Measurements from ENCODE around the gene C3orf38. TPM values are rescaled to one million over a fixed set of nuclear protein-coding genes. Genes with fewer than 3 reads are reported as not detected.
A peak's percentile ranks its signal among the peaks of the same experiment; 100 is the strongest.

Gene C3orf38
- total and polyA plus RNA-seq, 9 of the 15 experiments (the other 6 are each of a cell fraction or from before 2014, with no cell fraction given): 8.7 to 22.1 (median 16.2) TPM

DNA sequence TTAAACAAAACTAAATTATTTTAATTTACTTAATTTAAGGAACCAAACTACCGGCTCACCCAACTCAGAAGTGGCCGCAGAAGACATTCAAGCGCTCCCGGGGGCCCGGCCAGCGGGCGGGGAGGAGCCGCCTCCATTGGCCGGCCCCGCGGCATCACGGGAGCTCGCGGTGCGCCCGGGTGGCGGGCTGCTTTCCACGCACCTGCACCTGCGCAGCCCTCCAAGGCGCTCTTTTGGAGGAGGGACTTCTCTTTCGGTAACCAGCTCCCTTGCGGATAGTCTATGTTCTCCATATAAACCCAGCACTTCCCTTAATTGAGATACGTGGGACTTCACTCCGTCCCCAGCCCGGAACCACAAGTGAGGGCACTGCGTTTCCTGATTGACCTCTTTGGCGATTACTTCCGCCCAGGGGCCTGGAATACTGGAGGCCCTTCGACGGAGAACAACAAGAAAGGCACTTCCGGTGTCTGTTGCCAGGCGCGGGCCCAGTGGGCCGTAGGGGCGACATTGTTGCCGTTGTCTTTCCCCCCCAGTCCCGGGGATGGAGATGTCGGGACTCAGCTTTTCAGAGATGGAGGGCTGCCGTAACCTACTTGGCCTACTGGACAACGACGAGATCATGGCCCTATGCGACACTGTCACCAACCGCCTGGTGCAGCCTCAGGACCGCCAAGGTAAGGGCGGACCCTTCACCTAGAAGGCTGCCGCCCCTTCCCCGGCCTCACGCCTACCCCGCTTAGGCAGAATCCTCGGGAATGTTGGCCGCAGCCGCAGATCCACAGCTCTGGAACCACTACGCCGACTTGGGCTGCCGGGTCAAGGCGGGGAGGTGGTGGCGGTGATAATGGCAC lies at the start of gene C3orf38 (continued):
- TF ChIP-seq TEAD1 (CRISPR knock-in tag; IDR thresholded peaks at IDR 0.05) (0 out of 4 replicates have a peak, but pooled peaks of 1 of the 2 experiments have one; percentile 3), ZNF695 (CRISPR knock-in tag; IDR thresholded peaks at IDR 0.05) (no peak), FOXM1 (IDR thresholded peaks at IDR 0.05; ENCODE audit: low read depth) (0 out of 2 replicates have a peak, but pooled peaks have one; percentile 30), FOXM1 (CRISPR knock-in tag; IDR thresholded peaks at IDR 0.05; ENCODE audit: low read depth) (no peak), ZHX1 (conservative IDR thresholded peaks at IDR 0.05; ENCODE audit: low read length) (no peak; the same call in 1 of the 2 replicates), EP300 (IDR thresholded peaks at IDR 0.05; ENCODE audit: low read length) (no peak), ZKSCAN1 (IDR thresholded peaks at IDR 0.05; ENCODE audit: low read depth, low read length) (peak; percentile 13; the same call in 1 of the 2 replicates), CTBP1 (IDR thresholded peaks at IDR 0.05; ENCODE audit: borderline replicate concordance) (peak; percentile 62; the same call in 1 of the 2 replicates), MGA (IDR thresholded peaks at IDR 0.05) (no peak), ZNF354B (CRISPR knock-in tag; IDR thresholded peaks at IDR 0.05) (no peak), ETV6 (IDR thresholded peaks at IDR 0.05; ENCODE audit: borderline replicate concordance in 1 of 2, low read depth in 2 of 2, low read length in 1 of 2) (no peak), ETV6 (CRISPR knock-in tag; IDR thresholded peaks at IDR 0.05; ENCODE audit: borderline replicate concordance) (no peak; the same call in 1 of the 2 replicates)
